DND-41 (cell line): ENCODE data around the gene YY2.

Experiments used
- EZH2 ChIP-seq: IDR thresholded peaks from 3 replicates; pipeline ENCODE4 v1.6.1; 2012; ENCODE audit warnings: borderline replicate concordance, low read depth, mild to moderate bottlenecking, moderate library complexity, low read length, inconsistent platforms; ENCODE audit not compliant: severe bottlenecking
- TF ChIP-seq, protein P1 (sequence below): IDR thresholded peaks from 2 replicates; pipeline ENCODE4 v1.5.1; 2012; ENCODE audit warnings: borderline replicate concordance, low read length, moderate library complexity, mild to moderate bottlenecking; ENCODE audit not compliant: poor library complexity, severe bottlenecking; ENCODE audit errors: extremely low read depth

DNA sequence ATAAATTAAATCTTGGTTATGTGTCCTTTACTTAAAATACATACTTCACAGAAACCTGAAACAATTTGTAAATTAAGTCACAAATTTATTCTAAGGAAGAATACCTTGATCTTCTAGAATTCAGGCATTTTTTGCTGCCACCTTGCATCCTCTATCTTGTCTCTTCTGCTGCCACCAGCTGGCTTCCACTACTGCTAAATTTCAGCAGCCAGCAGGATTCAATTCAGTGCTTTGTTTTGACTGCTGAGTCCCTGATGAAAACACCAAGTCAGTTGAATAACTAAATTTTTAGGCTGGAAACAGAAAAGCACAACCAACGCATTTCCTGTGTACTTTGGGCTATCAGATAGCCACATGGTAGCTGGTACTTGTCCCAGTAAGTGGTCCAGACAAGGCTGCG is 18.7 kb upstream of the YY2 start:
- TF ChIP-seq, protein P1, sequence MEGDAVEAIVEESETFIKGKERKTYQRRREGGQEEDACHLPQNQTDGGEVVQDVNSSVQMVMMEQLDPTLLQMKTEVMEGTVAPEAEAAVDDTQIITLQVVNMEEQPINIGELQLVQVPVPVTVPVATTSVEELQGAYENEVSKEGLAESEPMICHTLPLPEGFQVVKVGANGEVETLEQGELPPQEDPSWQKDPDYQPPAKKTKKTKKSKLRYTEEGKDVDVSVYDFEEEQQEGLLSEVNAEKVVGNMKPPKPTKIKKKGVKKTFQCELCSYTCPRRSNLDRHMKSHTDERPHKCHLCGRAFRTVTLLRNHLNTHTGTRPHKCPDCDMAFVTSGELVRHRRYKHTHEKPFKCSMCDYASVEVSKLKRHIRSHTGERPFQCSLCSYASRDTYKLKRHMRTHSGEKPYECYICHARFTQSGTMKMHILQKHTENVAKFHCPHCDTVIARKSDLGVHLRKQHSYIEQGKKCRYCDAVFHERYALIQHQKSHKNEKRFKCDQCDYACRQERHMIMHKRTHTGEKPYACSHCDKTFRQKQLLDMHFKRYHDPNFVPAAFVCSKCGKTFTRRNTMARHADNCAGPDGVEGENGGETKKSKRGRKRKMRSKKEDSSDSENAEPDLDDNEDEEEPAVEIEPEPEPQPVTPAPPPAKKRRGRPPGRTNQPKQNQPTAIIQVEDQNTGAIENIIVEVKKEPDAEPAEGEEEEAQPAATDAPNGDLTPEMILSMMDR, result no peak
- TF ChIP-seq EZH2, result no peak
